Neural crest cell (in vitro differentiated cells): ENCODE results near the gene RAB24. TPM values are rescaled to one million over a fixed set of nuclear protein-coding genes. Genes with fewer than 3 reads are reported as not detected.
A peak's percentile ranks its signal among the peaks of the same experiment; 100 is the strongest.

Source experiments
- DNase-seq: peaks from one replicate; pipeline ENCODE4 v3.0.0; 2021; ENCODE audit warnings: low read depth, mixed read lengths, low spot score
- H3K27ac Mint-ChIP-seq: one replicate; pipeline ENCODE4 v1.8.0; 2021; ENCODE audit warnings: mild to moderate bottlenecking, mixed read lengths; ENCODE audit not compliant: unreplicated experiment
- H3K27me3 Mint-ChIP-seq: 2 replicates; pipeline ENCODE4 v1.8.0; 2021; ENCODE audit warnings: low read depth, mild to moderate bottlenecking, mixed read lengths
- H3K36me3 Mint-ChIP-seq: 2 replicates; pipeline ENCODE4 v1.8.0; 2021; ENCODE audit warnings: low read depth, mild to moderate bottlenecking, mixed read lengths
- H3K4me1 Mint-ChIP-seq: 2 replicates; pipeline ENCODE4 v1.8.0; 2021; ENCODE audit warnings: mixed read lengths
- H3K4me3 Mint-ChIP-seq: one replicate; pipeline ENCODE4 v1.8.0; 2021; ENCODE audit warnings: mild to moderate bottlenecking, mixed read lengths
- H3K9me3 Mint-ChIP-seq: 2 replicates; pipeline ENCODE4 v1.8.0; 2021; ENCODE audit warnings: mixed read lengths
- CTCF ChIP-seq: fragments of 200-600 bp; sonication (generic); conservative IDR thresholded peaks from 2 replicates; pipeline ENCODE4 v1.5.0; 2021; ENCODE audit warnings: antibody characterized with exemption, mild to moderate bottlenecking
- total RNA-seq: library from RNA; stranded (reverse); gene quantifications from 2 replicates; pipeline ENCODE4 v1.2.1, GENCODE V29; 2021

Gene RAB24
- total RNA-seq, 1 donor from 2014 or later, result 32.0 TPM

GRCh38 chr5:177296581-177296980 is 6.9 kb downstream of the RAB24 start:
- H3K27me3 Mint-ChIP-seq, result no peaks in the 10 kb centered on the region
- TF ChIP-seq CTCF, result no peak
- no peak for DNase-seq
- peaks cover 14% of the 10 kb centered on the region for H3K4me1 Mint-ChIP-seq
- H3K27ac Mint-ChIP-seq, result no peak overlapping the region
- peaks cover 15% of the 10 kb centered on the region for H3K36me3 Mint-ChIP-seq
- H3K4me3 Mint-ChIP-seq, result no peak overlapping the region
- H3K9me3 Mint-ChIP-seq, result no peaks in the 10 kb centered on the region

- peaks cover 13% of the 10 kb centered on the region for H3K4me1 Mint-ChIP-seq
- H3K27me3 Mint-ChIP-seq, result no peaks in the 10 kb centered on the region
- no peak overlapping the region for H3K4me3 Mint-ChIP-seq
- H3K27ac Mint-ChIP-seq, result no peak overlapping the region
- no peaks in the 10 kb centered on the region for H3K9me3 Mint-ChIP-seq
- peaks cover 18% of the 10 kb centered on the region for H3K36me3 Mint-ChIP-seq
- DNase-seq, result no peak
- TF ChIP-seq CTCF, result no peak
These were observed 7.6 kb downstream of the RAB24 start for GRCh38 chr5:177295924-177296323.

- peaks cover 20% of the 10 kb centered on the region for H3K36me3 Mint-ChIP-seq
- TF ChIP-seq CTCF, result no peak
- no peaks in the 10 kb centered on the region for H3K27me3 Mint-ChIP-seq
- H3K9me3 Mint-ChIP-seq, result no peaks in the 10 kb centered on the region
- no peak for DNase-seq
- no peak overlapping the region for H3K4me3 Mint-ChIP-seq
- H3K27ac Mint-ChIP-seq, result peak overlapping the region; percentile 19
- H3K4me1 Mint-ChIP-seq, result peaks cover 4% of the 10 kb centered on the region
These were observed 8.9 kb downstream of the RAB24 start for GRCh38 chr5:177294632-177295031.

- Mint-ChIP-seq H3K9me3 (no peaks in the 10 kb centered on the region), H3K36me3 (peaks cover 24% of the 10 kb centered on the region), H3K27me3 (no peaks in the 10 kb centered on the region), H3K4me1 (peaks cover 4% of the 10 kb centered on the region), H3K4me3 (no peak overlapping the region), H3K27ac (peak overlapping the region; percentile 19)
- no peak for TF ChIP-seq CTCF
- no peak for DNase-seq
These were observed 9.5 kb downstream of the RAB24 start for GRCh38 chr5:177293819-177294581.

GRCh38 chr5:177291735-177292134 is 11.8 kb downstream of the RAB24 start:
- H3K4me1 Mint-ChIP-seq, result peaks cover 1% of the 10 kb centered on the region
- no peaks in the 10 kb centered on the region for H3K27me3 Mint-ChIP-seq
- no peak for TF ChIP-seq CTCF
- H3K36me3 Mint-ChIP-seq, result peaks cover 27% of the 10 kb centered on the region
- no peak overlapping the region for H3K4me3 Mint-ChIP-seq
- DNase-seq, result no peak
- no peaks in the 10 kb centered on the region for H3K9me3 Mint-ChIP-seq
- no peak overlapping the region for H3K27ac Mint-ChIP-seq
